ENCODE measurements around the gene PI16.

The PI16 gene

GRCh38 chr6:36973190-36973589, 18.7 kb downstream of the PI16 start:
- TF ChIP-seq TAF1 (IDR thresholded peaks at IDR 0.05; ENCODE audit: borderline replicate concordance, insufficient read depth, low read length) (no peak), POLR2AphosphoS5 (IDR thresholded peaks at IDR 0.05; ENCODE audit: low read depth, low read length) (no peak)

DNA sequence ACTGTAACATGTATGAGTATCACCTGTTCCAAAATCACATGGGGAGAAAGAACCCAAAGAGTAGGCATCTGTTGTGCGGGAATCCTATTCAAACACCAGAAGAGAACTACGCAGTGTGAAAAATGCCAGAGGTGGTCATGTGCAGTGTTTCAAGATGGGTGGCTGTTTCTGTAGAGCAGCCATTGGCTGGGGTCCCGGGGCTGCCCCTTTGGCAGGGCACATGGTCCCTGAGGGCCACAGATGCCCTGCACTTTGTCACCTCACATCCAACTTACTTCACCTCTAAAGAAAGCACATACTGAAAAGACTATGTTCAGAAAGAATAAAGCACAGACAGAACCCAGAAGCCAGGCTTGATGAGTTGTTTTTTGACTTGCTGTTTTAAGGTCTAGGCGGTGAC, 19.1 kb downstream of the PI16 start:
- TF ChIP-seq SIN3A (IDR thresholded peaks at IDR 0.05; ENCODE audit: borderline replicate concordance, insufficient read depth, low read length), result no peak
- TF ChIP-seq POLR2AphosphoS5 (IDR thresholded peaks at IDR 0.05; ENCODE audit: low read depth, low read length), result peak; percentile 29; the same call in 1 of the 2 replicates

DNA sequence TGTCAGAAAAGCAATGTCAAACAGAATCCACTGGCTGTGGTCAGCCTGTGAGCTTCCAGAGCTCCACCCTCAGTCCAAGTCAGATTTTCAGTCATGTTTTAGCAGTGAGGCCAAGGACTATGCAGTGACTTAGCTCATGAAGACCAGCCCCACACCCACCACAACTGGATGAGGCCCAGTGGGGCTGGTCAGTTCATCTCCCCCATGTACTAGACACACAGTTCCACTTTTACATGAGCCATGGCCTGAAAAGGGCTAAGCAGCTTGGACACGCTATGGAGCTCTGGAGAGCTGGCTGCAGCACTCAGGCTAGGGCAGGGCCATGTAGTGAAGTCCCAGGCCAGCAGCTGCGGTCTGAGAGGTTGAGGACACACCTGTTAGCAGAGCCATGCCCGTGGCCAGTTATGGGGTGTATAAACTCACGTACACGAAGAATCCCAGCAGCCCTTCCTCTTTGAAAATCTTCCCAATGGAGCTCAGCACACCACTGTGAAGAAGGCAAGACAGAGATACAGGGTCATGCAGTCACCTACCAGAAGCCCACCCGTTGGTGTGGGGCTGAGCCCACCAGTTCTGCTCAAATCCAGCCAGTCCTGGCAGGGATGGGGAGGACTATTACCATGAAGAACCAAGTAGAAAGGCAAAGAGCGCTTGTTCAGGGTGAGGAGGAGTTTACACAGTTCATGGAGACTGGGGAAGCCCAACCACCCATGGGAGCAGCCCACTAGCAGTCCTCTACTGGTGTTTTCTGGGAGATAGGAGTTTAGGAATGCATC, 20.9 kb downstream of the PI16 start:
- TF ChIP-seq TAF1 (IDR thresholded peaks at IDR 0.05; ENCODE audit: borderline replicate concordance, insufficient read depth, low read length), result no peak
- no peak for TF ChIP-seq FOXP2 (optimal IDR thresholded peaks at IDR 0.05; ENCODE audit: borderline replicate concordance, extremely low read depth, extremely low read length, insufficient read depth)
- no peak for TF ChIP-seq REST (IDR thresholded peaks at IDR 0.05; ENCODE audit: insufficient read depth in 1 of 2, low read depth in 2 of 2, low read length in 2 of 2)
- no peak for TF ChIP-seq POLR2AphosphoS5 (IDR thresholded peaks at IDR 0.05; ENCODE audit: low read depth, low read length)
- no peak for TF ChIP-seq SIN3A (IDR thresholded peaks at IDR 0.05; ENCODE audit: borderline replicate concordance, insufficient read depth, low read length)

GRCh38 chr6:36976007-36976264, 21.4 kb downstream of the PI16 start:
- TF ChIP-seq SIN3A (IDR thresholded peaks at IDR 0.05; ENCODE audit: borderline replicate concordance, insufficient read depth, low read length), result no peak
- no peak for TF ChIP-seq REST (IDR thresholded peaks at IDR 0.05; ENCODE audit: insufficient read depth in 1 of 2, low read depth in 2 of 2, low read length in 2 of 2)

- TF ChIP-seq SIN3A (IDR thresholded peaks at IDR 0.05; ENCODE audit: borderline replicate concordance, insufficient read depth, low read length) (no peak), POLR2AphosphoS5 (IDR thresholded peaks at IDR 0.05; ENCODE audit: low read depth, low read length) (no peak), TAF1 (IDR thresholded peaks at IDR 0.05; ENCODE audit: borderline replicate concordance, insufficient read depth, low read length) (no peak), REST (IDR thresholded peaks at IDR 0.05; ENCODE audit: insufficient read depth in 1 of 2, low read depth in 2 of 2, low read length in 2 of 2) (no peak), FOXP2 (optimal IDR thresholded peaks at IDR 0.05; ENCODE audit: borderline replicate concordance, extremely low read depth, extremely low read length, insufficient read depth) (no peak)
These were observed 22.0 kb downstream of the PI16 start for GRCh38 chr6:36976509-36976908.

GRCh38 chr6:36976931-36977330, 22.4 kb downstream of the PI16 start:
- no peak for TF ChIP-seq FOXP2 (optimal IDR thresholded peaks at IDR 0.05; ENCODE audit: borderline replicate concordance, extremely low read depth, extremely low read length, insufficient read depth)
- no peak for TF ChIP-seq TAF1 (IDR thresholded peaks at IDR 0.05; ENCODE audit: borderline replicate concordance, insufficient read depth, low read length)
- no peak for TF ChIP-seq POLR2AphosphoS5 (IDR thresholded peaks at IDR 0.05; ENCODE audit: low read depth, low read length)
- no peak for TF ChIP-seq REST (IDR thresholded peaks at IDR 0.05; ENCODE audit: insufficient read depth in 1 of 2, low read depth in 2 of 2, low read length in 2 of 2)
- no peak for TF ChIP-seq SIN3A (IDR thresholded peaks at IDR 0.05; ENCODE audit: borderline replicate concordance, insufficient read depth, low read length)
